HCT116 (cell line): Measurements from ENCODE around the gene RAB3IP. TPM values are rescaled to one million over a fixed set of nuclear protein-coding genes. Genes with fewer than 3 reads are reported as not detected.

Experiments used
- ATAC-seq: fragments of 200-7000 bp; cut with Tn5 transposase; 2 replicates; pipeline ENCODE4 v1.9.1; 2020; ENCODE audit warnings: mild to moderate bottlenecking, moderate library complexity
- BruUV-seq: library from RNA; stranded (reverse); fragments of 400-500 nt; replicated peaks from 2 replicates; lab custom pipeline; 2021; lab: Mats Ljungman, UMichigan
- CTCF ChIA-PET: fragments of 300-600 bp; sonication (Branson Sonifier 250); formaldehyde crosslinking; loops from one replicate; lab custom pipeline; 2021; ENCODE audit warnings: antibody characterized with exemption; lab: Charles Lee
- POLR2A ChIA-PET: fragments of 300-600, 350-600 bp; sonication (Branson Sonifier 250); formaldehyde crosslinking; loops from one replicate; lab custom pipeline; 2021; ENCODE audit warnings: antibody characterized with exemption; lab: Charles Lee
- RAD21 ChIA-PET, 2 experiments: fragments of 300-600 bp; sonication (Branson Sonifier 250); formaldehyde crosslinking; loops; one replicate each; lab custom pipeline; 2023; ENCODE audit warnings: low total read pairs in 2 of 2; ENCODE audit not compliant: uncharacterized antibody in 2 of 2, unreplicated experiment in 2 of 2, low non-redundant PET in 1 of 2; lab: Charles Lee
- DNase-seq: peaks from one replicate; pipeline ENCODE4 v3.0.0-alpha.2; 2010; ENCODE audit warnings: low read depth, low spot score
- H2AFZ ChIP-seq: fragments of 200-600 bp; shearing (Covaris generic), sonication (generic); 2 replicates; pipeline ENCODE4 v1.6.1; 2017; ENCODE audit warnings: low read depth, mixed run types, mixed read lengths, antibody characterized with exemption, low read length; ENCODE audit not compliant: poor library complexity, severe bottlenecking
- H3K27ac ChIP-seq: 2 replicates; pipeline ENCODE4 v1.5.1; 2012; ENCODE audit warnings: low read depth, low read length
- H3K27me3 ChIP-seq: fragments of 200-600 bp; sonication (generic); 2 replicates; pipeline ENCODE4 v1.6.1; 2016; ENCODE audit warnings: mixed run types, low read length, mixed read lengths; ENCODE audit not compliant: insufficient read depth
- H3K36me3 ChIP-seq, 2 experiments: fragments of 200-500 bp in 1 of 2; fragments of 200-600 bp in 1 of 2; sonication (Bioruptor generic) in 1 of 2; sonication (generic) in 1 of 2; 2 replicates each; pipeline versions ENCODE4 v1.5.1 to v1.6.1; 2014 to 2016; ENCODE audit warnings: low read length in 2 of 2, inconsistent platforms in 1 of 2, mixed read lengths in 1 of 2, mixed run types in 1 of 2; ENCODE audit not compliant: insufficient read depth in 2 of 2, control insufficient read depth in 1 of 2
- H3K4me1 ChIP-seq, 2 experiments: fragments of 200-600 bp in 1 of 2; sonication (generic) in 1 of 2; 2 replicates each; pipeline versions ENCODE4 v1.5.1 to v1.6.1; 2012 to 2017; ENCODE audit warnings: low read length in 2 of 2, inconsistent platforms in 1 of 2, mild to moderate bottlenecking in 1 of 2, mixed read lengths in 1 of 2, mixed run types in 1 of 2, moderate library complexity in 1 of 2; ENCODE audit not compliant: insufficient read depth in 2 of 2, control insufficient read depth in 1 of 2
- H3K4me2 ChIP-seq: fragments of 200-600 bp; sonication (generic); 2 replicates; pipeline ENCODE4 v1.6.1; 2017; ENCODE audit warnings: mixed run types, low read length, mixed read lengths
- H3K4me3 ChIP-seq, 2 experiments: fragments of 200-600 bp in 1 of 2; sonication (generic) in 1 of 2; replicated peaks in 1 of 2; 2 replicates each; pipeline ENCODE4 v1.5.1; 2011 to 2016; ENCODE audit warnings: low read length in 2 of 2, control low read depth in 1 of 2, low read depth in 1 of 2, mild to moderate bottlenecking in 1 of 2, mixed read lengths in 1 of 2, mixed run types in 1 of 2
- H3K79me2 ChIP-seq: fragments of 200-600 bp; sonication (generic); 2 replicates; pipeline ENCODE4 v1.6.1; 2017; ENCODE audit warnings: mild to moderate bottlenecking, mixed run types, low read length, moderate library complexity, mixed read lengths; ENCODE audit not compliant: insufficient read depth
- H3K9ac ChIP-seq: fragments of 200-600 bp; sonication (generic); 2 replicates; pipeline ENCODE4 v1.6.1; 2016; ENCODE audit warnings: low read length, mixed read lengths
- H3K9me2 ChIP-seq: fragments of 200-600 bp; sonication (generic), shearing (Covaris generic); 2 replicates; pipeline ENCODE4 v1.6.1; 2017; ENCODE audit warnings: mixed run types, mild to moderate bottlenecking, moderate library complexity; ENCODE audit not compliant: insufficient read depth
- H3K9me3 ChIP-seq, 2 experiments: fragments of 200-500 bp in 1 of 2; fragments of 200-600 bp in 1 of 2; sonication (Bioruptor generic) in 1 of 2; sonication (generic) in 1 of 2; 2 replicates each; pipeline ENCODE4 v1.6.1; 2014 to 2017; ENCODE audit warnings: low read length in 2 of 2, mixed read lengths in 2 of 2, inconsistent platforms in 1 of 2, low read depth in 1 of 2, mild to moderate bottlenecking in 1 of 2, mixed run types in 1 of 2, moderate library complexity in 1 of 2; ENCODE audit not compliant: control insufficient read depth in 1 of 2, insufficient read depth in 1 of 2
- H4K20me1 ChIP-seq: fragments of 200-600 bp; sonication (generic), shearing (Covaris generic); 2 replicates; pipeline ENCODE4 v1.6.1; 2017; ENCODE audit warnings: mixed run types, mild to moderate bottlenecking, moderate library complexity; ENCODE audit not compliant: insufficient read depth
- ATF3 ChIP-seq: IDR thresholded peaks from 2 replicates; pipeline ENCODE4 v1.6.1; 2012
- CBX3 ChIP-seq: IDR thresholded peaks from 2 replicates; pipeline ENCODE4 v1.6.1; 2012; ENCODE audit warnings: low read depth
- CEBPB ChIP-seq: IDR thresholded peaks from 2 replicates; pipeline ENCODE4 v1.6.1; 2012; ENCODE audit warnings: low read depth
- CTCF ChIP-seq, 3 experiments: fragments of 200-600 bp in 1 of 3; sonication (generic) in 1 of 3; IDR thresholded peaks in 2 of 3; conservative IDR thresholded peaks in 1 of 3; 2 replicates each; pipeline ENCODE4 v1.5.1; 2012 to 2017; ENCODE audit warnings: low read depth in 2 of 3, low read length in 2 of 3, antibody characterized with exemption in 1 of 3, borderline replicate concordance in 1 of 3, control low read depth in 1 of 3, mild to moderate bottlenecking in 1 of 3, mixed read lengths in 1 of 3, mixed run types in 1 of 3, moderate library complexity in 1 of 3; ENCODE audit not compliant: insufficient read depth in 1 of 3
- EGR1 ChIP-seq: IDR thresholded peaks from 2 replicates; pipeline ENCODE4 v1.6.1; 2012; ENCODE audit warnings: low read depth
- ELF1 ChIP-seq: IDR thresholded peaks from 2 replicates; pipeline ENCODE4 v1.6.1; 2012; ENCODE audit warnings: low read depth, borderline replicate concordance
- EZH2 ChIP-seq: fragments of 200-600 bp; sonication (generic); IDR thresholded peaks from 2 replicates; pipeline ENCODE4 v1.6.1; 2017; ENCODE audit warnings: antibody characterized with exemption, mixed run types
- EZH2phosphoT487 ChIP-seq: fragments of 200-600 bp; IDR thresholded peaks from 2 replicates; pipeline ENCODE4 v1.6.1; 2018; ENCODE audit warnings: antibody characterized with exemption, borderline replicate concordance
- MAX ChIP-seq: IDR thresholded peaks from 2 replicates; pipeline ENCODE4 v1.6.1; 2012
- POLR2AphosphoS5 ChIP-seq: IDR thresholded peaks from 2 replicates; pipeline ENCODE4 v1.6.1; 2011; ENCODE audit warnings: mild to moderate bottlenecking, low read depth, low read length, moderate library complexity
- REST ChIP-seq: IDR thresholded peaks from 2 replicates; pipeline ENCODE4 v1.6.1; 2012; ENCODE audit warnings: low read depth
- SP1 ChIP-seq: IDR thresholded peaks from 2 replicates; pipeline ENCODE4 v1.6.1; 2012; ENCODE audit warnings: low read depth
- TCF7L2 ChIP-seq: IDR thresholded peaks from 2 replicates; pipeline ENCODE4 v1.7.0; 2011; ENCODE audit warnings: borderline replicate concordance, inconsistent platforms; ENCODE audit not compliant: insufficient read depth, insufficient read length; ENCODE audit errors: extremely low read depth
- YY1 ChIP-seq: IDR thresholded peaks from 2 replicates; pipeline ENCODE4 v1.6.1; 2011; ENCODE audit warnings: low read length, low read depth, moderate library complexity, mild to moderate bottlenecking; ENCODE audit not compliant: insufficient replicate concordance; ENCODE audit errors: extremely low read depth
- ZFX ChIP-seq: fragments of 450-650 bp; IDR thresholded peaks from 2 replicates; pipeline ENCODE4 v1.6.1; 2017
- intact Hi-C: fragments of 100-400 bp; cut with micrococcal nuclease; formaldehyde crosslinking; loops from 2 replicates; pipeline ENCODE4 v1.10.0; 2022
- total RNA-seq: library from RNA; stranded (reverse); gene quantifications from one replicate; pipeline ENCODE4 v1.2.1, GENCODE V29; 2021; ENCODE audit not compliant: unreplicated experiment

RAB3IP gene
- total RNA-seq, 1 experiment from 2014 or later: 31.3 TPM

GRCh38 chr12:69701826-69702225, 36.8 kb upstream of the RAB3IP start:
- H3K4me1 ChIP-seq: no peaks in the 10 kb centered on the region
- intact Hi-C loops: no loop called here
- ChIA-PET POLR2A (interaction anchor here (1.1 kb wide), 1 partner anchor 11 kb away, joined by 3 read pairs; no protein-coding TSS in a partner anchor), RAD21 (no interaction called here), CTCF (no interaction called here)
- TF ChIP-seq CEBPB: no peak
- TF ChIP-seq EZH2: no peak
- TF ChIP-seq ELF1: no peak
- no peak for TF ChIP-seq MAX
- TF ChIP-seq CBX3: no peak
- TF ChIP-seq CTCF (IDR thresholded peaks at IDR 0.05 in 2 of 3, conservative IDR thresholded peaks at IDR 0.05 in 1 of 3; ENCODE audit: borderline replicate concordance in 1 of 3, insufficient read depth in 1 of 3, low read depth in 2 of 3, low read length in 2 of 3): no peak
- no peak for TF ChIP-seq SP1
- TF ChIP-seq POLR2AphosphoS5: no peak
- TF ChIP-seq REST: no peak
- no peak for TF ChIP-seq ZFX
- TF ChIP-seq TCF7L2: no peak
- no peak for TF ChIP-seq YY1
- TF ChIP-seq EGR1: no peak
- TF ChIP-seq ATF3: no peak
- no peak for TF ChIP-seq EZH2phosphoT487
- DNase-seq: no peak
- H3K27me3 ChIP-seq: no peaks in the 10 kb centered on the region
- no peaks in the 10 kb centered on the region for H3K9me2 ChIP-seq
- H3K9me3 ChIP-seq: no peaks in the 10 kb centered on the region
- H3K79me2 ChIP-seq: no peaks in the 10 kb centered on the region
- no peak overlapping the region for H3K4me2 ChIP-seq
- H2AFZ ChIP-seq: no peak overlapping the region
- ATAC-seq: no peak
- H3K36me3 ChIP-seq: no peaks in the 10 kb centered on the region
- no peak overlapping the region for H3K9ac ChIP-seq
- no TSS peak for BruUV-seq
- no peak overlapping the region for H3K4me3 ChIP-seq
- H3K27ac ChIP-seq: no peak overlapping the region
- H4K20me1 ChIP-seq: no peaks in the 10 kb centered on the region
